Neural progenitor cell (in vitro differentiated cells): ENCODE data around the gene TMEM87B.

Source experiments
- CTCF ChIP-seq: fragments of 200-600 bp; sonication (generic); IDR thresholded peaks from 2 replicates; pipeline ENCODE4 v1.5.1; 2017; ENCODE audit warnings: antibody characterized with exemption, mild to moderate bottlenecking
- EZH2phosphoT487 ChIP-seq: fragments of 200-600 bp; sonication (generic); IDR thresholded peaks from 2 replicates; pipeline ENCODE4 v1.6.1; 2017; ENCODE audit warnings: antibody characterized with exemption

GRCh38 chr2:112095681-112096080 lies 40.6 kb downstream of the TMEM87B start:
- TF ChIP-seq CTCF (no peak), EZH2phosphoT487 (no peak)
